A549 treated with ZK216348 at 1 μM for 4 hours (cell line): ENCODE results near the gene TXLNB. TPM values are rescaled to one million over a fixed set of nuclear protein-coding genes. Genes with fewer than 3 reads are reported as not detected.

Experiments
- total RNA-seq: library from RNA; stranded (reverse); fragments of 200-300 nt; extraction: Qiagen RNA extraction; gene quantifications from 5 replicates; pipeline ENCODE4 v1.2.3, GENCODE V29; 2022; ENCODE audit warnings: low read depth

Gene TXLNB
- total RNA-seq: not detected in 5 replicates

DNA sequence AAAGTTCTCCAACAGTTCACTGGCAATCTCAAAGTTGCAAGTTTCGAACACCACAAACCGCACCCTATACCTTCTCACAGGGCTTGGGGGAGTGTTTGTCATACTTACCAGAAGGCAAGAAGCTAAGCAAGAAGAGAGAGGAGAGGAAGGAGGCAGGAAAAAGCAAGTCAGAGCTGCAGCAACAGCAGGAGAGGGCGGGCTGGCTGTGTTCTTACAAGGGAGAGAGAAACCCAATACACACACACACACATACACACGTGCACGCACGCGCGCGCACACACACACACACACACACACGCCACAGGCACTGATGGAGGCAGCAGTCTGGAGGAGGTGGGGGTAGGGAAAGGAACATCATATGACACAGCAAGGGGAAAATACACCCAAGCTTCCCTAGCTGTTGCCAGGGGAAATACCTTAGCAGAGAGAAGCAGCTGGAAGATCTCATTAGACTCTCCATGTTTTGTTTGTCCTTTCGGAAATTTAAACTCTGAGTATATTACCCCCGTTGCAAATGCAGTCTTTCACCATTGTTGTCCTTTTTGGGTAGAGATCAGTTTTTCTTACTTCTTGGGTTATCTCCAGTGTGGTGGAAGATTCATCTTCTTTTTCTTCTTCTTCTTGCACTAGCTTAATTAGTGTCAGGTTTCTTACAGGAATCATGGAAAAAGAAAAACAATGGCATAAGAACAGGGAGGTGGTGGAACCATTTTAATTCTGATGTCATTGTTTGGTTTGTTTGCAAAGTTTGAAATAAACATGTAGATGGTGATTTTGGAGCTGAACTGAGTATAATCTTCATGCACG lies at the start of gene TXLNB:
Gene TXLNB (minus strand): TSS at position 186 of the 807 bp plus-strand sequence. CDS start 3,099 bp downstream, outside the sequence.

Other genes with a start within 250 kb of the TXLNB start
- gene HECA, start 156.9 kb downstream of the TXLNB start, total RNA-seq: 0.82 to 2.3 TPM (median 1.9 TPM) in 5 replicates
- 18.3 to 30.7 TPM (median 25.7 TPM) in 5 replicates for gene CITED2, start 82.7 kb upstream of the TXLNB start, total RNA-seq